ENCODE data around the gene IQSEC2.
A peak's percentile ranks its signal among the peaks of the same experiment; 100 is the strongest.

IQSEC2 gene

GRCh38 chrX:53281321-53281822 is at the start of gene IQSEC2:
Gene IQSEC2 (minus strand): TSS chrX:53281584.
- ChIA-PET POLR2A (interaction anchor here (0.5 to 4.8 kb wide), 12 partner anchors 9 to 334 kb away, joined by 3 to 23 read pairs (median 4); partner anchors contain the start of genes KDM5C, RIBC1, SMC1A and TSPYL2), CTCF (interaction anchor here (0.6 to 9.2 kb wide), 17 partner anchors 8 to 200 kb away, joined by 3 to 153 read pairs (median 4); partner anchors contain the start of gene KDM5C)
- peak within 1 kb of the TSS; percentile 51; the same call in 1 of the 2 replicates for H3K27ac ChIP-seq (ENCODE audit: extremely low read depth, low read depth, low read length)
- TF ChIP-seq ZNF221 (tag by site-specific recombination; IDR thresholded peaks at IDR 0.05; ENCODE audit: borderline replicate concordance) (no peak), ZNF138 (tag by site-specific recombination; IDR thresholded peaks at IDR 0.05; ENCODE audit: borderline replicate concordance) (no peak), ZNF292 (tag by site-specific recombination; IDR thresholded peaks at IDR 0.05; ENCODE audit: borderline replicate concordance, low read depth) (no peak), ZNF132 (tag by site-specific recombination; IDR thresholded peaks at IDR 0.05; ENCODE audit: borderline replicate concordance) (no peak), ZNF239 (tag by site-specific recombination; IDR thresholded peaks at IDR 0.05) (no peak), ZNF843 (tag by site-specific recombination; IDR thresholded peaks at IDR 0.05) (peak; percentile 33; the same call in 1 of the 2 replicates), ZXDB (tag by site-specific recombination; IDR thresholded peaks at IDR 0.05) (peak; percentile 46; the same call in 1 of the 2 replicates), ZNF629 (tag by site-specific recombination; IDR thresholded peaks at IDR 0.05) (peak; percentile 23; the same call in 1 of the 2 replicates), ZNF214 (tag by site-specific recombination; IDR thresholded peaks at IDR 0.05; ENCODE audit: borderline replicate concordance) (no peak), ZNF548 (tag by site-specific recombination; IDR thresholded peaks at IDR 0.05) (no peak), ZNF341 (tag by site-specific recombination; IDR thresholded peaks at IDR 0.05; ENCODE audit: low read depth) (peak; percentile 95), ZNF791 (tag by site-specific recombination; IDR thresholded peaks at IDR 0.05) (no peak), ZNF707 (tag by site-specific recombination; IDR thresholded peaks at IDR 0.05) (no peak), ZNF157 (tag by site-specific recombination; IDR thresholded peaks at IDR 0.05) (no peak), ZNF596 (tag by site-specific recombination; IDR thresholded peaks at IDR 0.05) (no peak), KLF8 (tag by site-specific recombination; IDR thresholded peaks at IDR 0.05) (peak; percentile 40; the same call in 1 of the 2 replicates), ZNF830 (tag by site-specific recombination; IDR thresholded peaks at IDR 0.05; ENCODE audit: low read depth) (no peak), ZNF529 (tag by site-specific recombination; IDR thresholded peaks at IDR 0.05; ENCODE audit: insufficient replicate concordance) (no peak), ZBTB20 (tag by site-specific recombination; IDR thresholded peaks at IDR 0.05) (peak; percentile 27; the same call in 1 of the 2 replicates), ZNF585B (tag by site-specific recombination; IDR thresholded peaks at IDR 0.05) (no peak), ZNF558 (tag by site-specific recombination; IDR thresholded peaks at IDR 0.05) (no peak), ZNF48 (tag by site-specific recombination; IDR thresholded peaks at IDR 0.05) (no peak), SCRT2 (tag by site-specific recombination; IDR thresholded peaks at IDR 0.05) (no peak)
- TF ChIP-seq, protein P1, sequence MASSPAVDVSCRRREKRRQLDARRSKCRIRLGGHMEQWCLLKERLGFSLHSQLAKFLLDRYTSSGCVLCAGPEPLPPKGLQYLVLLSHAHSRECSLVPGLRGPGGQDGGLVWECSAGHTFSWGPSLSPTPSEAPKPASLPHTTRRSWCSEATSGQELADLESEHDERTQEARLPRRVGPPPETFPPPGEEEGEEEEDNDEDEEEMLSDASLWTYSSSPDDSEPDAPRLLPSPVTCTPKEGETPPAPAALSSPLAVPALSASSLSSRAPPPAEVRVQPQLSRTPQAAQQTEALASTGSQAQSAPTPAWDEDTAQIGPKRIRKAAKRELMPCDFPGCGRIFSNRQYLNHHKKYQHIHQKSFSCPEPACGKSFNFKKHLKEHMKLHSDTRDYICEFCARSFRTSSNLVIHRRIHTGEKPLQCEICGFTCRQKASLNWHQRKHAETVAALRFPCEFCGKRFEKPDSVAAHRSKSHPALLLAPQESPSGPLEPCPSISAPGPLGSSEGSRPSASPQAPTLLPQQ (tag by site-specific recombination; IDR thresholded peaks at IDR 0.05) = peak; percentile 41; the same call in 1 of the 2 replicates
- TF ChIP-seq, protein P2, sequence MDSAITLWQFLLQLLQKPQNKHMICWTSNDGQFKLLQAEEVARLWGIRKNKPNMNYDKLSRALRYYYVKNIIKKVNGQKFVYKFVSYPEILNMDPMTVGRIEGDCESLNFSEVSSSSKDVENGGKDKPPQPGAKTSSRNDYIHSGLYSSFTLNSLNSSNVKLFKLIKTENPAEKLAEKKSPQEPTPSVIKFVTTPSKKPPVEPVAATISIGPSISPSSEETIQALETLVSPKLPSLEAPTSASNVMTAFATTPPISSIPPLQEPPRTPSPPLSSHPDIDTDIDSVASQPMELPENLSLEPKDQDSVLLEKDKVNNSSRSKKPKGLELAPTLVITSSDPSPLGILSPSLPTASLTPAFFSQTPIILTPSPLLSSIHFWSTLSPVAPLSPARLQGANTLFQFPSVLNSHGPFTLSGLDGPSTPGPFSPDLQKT (IDR thresholded peaks at IDR 0.05; ENCODE audit: borderline replicate concordance, low read depth, low read length) = no peak
- TF ChIP-seq, protein P3, sequence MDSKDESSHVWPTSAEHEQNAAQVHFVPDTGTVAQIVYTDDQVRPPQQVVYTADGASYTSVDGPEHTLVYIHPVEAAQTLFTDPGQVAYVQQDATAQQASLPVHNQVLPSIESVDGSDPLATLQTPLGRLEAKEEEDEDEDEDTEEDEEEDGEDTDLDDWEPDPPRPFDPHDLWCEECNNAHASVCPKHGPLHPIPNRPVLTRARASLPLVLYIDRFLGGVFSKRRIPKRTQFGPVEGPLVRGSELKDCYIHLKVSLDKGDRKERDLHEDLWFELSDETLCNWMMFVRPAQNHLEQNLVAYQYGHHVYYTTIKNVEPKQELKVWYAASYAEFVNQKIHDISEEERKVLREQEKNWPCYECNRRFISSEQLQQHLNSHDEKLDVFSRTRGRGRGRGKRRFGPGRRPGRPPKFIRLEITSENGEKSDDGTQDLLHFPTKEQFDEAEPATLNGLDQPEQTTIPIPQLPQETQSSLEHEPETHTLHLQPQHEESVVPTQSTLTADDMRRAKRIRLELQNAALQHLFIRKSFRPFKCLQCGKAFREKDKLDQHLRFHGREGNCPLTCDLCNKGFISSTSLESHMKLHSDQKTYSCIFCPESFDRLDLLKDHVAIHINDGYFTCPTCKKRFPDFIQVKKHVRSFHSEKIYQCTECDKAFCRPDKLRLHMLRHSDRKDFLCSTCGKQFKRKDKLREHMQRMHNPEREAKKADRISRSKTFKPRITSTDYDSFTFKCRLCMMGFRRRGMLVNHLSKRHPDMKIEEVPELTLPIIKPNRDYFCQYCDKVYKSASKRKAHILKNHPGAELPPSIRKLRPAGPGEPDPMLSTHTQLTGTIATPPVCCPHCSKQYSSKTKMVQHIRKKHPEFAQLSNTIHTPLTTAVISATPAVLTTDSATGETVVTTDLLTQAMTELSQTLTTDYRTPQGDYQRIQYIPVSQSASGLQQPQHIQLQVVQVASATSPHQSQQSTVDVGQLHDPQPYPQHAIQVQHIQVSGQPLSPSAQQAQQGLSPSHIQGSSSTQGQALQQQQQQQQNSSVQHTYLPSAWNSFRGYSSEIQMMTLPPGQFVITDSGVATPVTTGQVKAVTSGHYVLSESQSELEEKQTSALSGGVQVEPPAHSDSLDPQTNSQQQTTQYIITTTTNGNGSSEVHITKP (tag by site-specific recombination; IDR thresholded peaks at IDR 0.05) = peak; percentile 64
- TF ChIP-seq, protein P4, sequence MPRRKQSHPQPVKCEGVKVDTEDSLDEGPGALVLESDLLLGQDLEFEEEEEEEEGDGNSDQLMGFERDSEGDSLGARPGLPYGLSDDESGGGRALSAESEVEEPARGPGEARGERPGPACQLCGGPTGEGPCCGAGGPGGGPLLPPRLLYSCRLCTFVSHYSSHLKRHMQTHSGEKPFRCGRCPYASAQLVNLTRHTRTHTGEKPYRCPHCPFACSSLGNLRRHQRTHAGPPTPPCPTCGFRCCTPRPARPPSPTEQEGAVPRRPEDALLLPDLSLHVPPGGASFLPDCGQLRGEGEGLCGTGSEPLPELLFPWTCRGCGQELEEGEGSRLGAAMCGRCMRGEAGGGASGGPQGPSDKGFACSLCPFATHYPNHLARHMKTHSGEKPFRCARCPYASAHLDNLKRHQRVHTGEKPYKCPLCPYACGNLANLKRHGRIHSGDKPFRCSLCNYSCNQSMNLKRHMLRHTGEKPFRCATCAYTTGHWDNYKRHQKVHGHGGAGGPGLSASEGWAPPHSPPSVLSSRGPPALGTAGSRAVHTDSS (tag by site-specific recombination; IDR thresholded peaks at IDR 0.05) = no peak

More at GRCh38 chrX:53281321-53281822, at the start of gene IQSEC2:
- H3K36me3 ChIP-seq (ENCODE audit: control insufficient read depth in 2 of 2, insufficient read depth in 1 of 2, low read length in 2 of 2) = no peaks in the 10 kb centered on the region
- peak within 1 kb of the TSS; percentile 34 for H3K4me3 ChIP-seq (ENCODE audit: low read depth, low read length)
- H3K9me3 ChIP-seq (ENCODE audit: control insufficient read depth, insufficient read depth, low read depth, low read length) = no peaks in the 10 kb centered on the region
- H3K4me1 ChIP-seq (ENCODE audit: control insufficient read depth, insufficient read depth, low read length) = peaks cover 25% of the 10 kb centered on the region
